H1 (cell line): ENCODE measurements around the gene CD276. TPM values are rescaled to one million over a fixed set of nuclear protein-coding genes. Genes with fewer than 3 reads are reported as not detected.

ENCODE experiments used
- CTCF ChIA-PET: fragments of 300-600 bp; sonication (Branson Sonifier 250); formaldehyde crosslinking; loops from one replicate; lab custom pipeline; 2021; ENCODE audit not compliant: partially characterized antibody; lab: Charles Lee
- POLR2A ChIA-PET: fragments of 300-600 bp; sonication (Branson Sonifier 250); formaldehyde crosslinking; loops from one replicate; lab custom pipeline; 2021; ENCODE audit warnings: inconsistent platforms; ENCODE audit not compliant: partially characterized antibody; lab: Charles Lee
- DNase-seq, 2 experiments: peaks; one replicate each; pipeline versions ENCODE4 v3.0.0 to v3.0.0-alpha.2; 2010 to 2022; ENCODE audit warnings: low spot score in 2 of 2, low read depth in 1 of 2, mixed read lengths in 1 of 2
- FAIRE-seq: peaks from 2 replicates; lab custom pipeline; 2011; peaks lifted over from hg19 to GRCh38; lab: Jason Lieb, UNC
- H2AFZ ChIP-seq: 2 replicates; pipeline ENCODE4 v1.8.1; 2012; ENCODE audit warnings: low read length, inconsistent platforms
- H2AK5ac ChIP-seq: 2 replicates; pipeline ENCODE4 v1.6.1; 2013; ENCODE audit warnings: low read depth, low read length
- H2BK120ac ChIP-seq: replicated peaks from 2 replicates; pipeline ENCODE3; 2013; ENCODE audit warnings: low read depth, low read length, inconsistent platforms
- H2BK12ac ChIP-seq: 2 replicates; pipeline ENCODE4 v1.6.1; 2013; ENCODE audit warnings: low read depth, low read length
- H2BK15ac ChIP-seq: 2 replicates; pipeline ENCODE4 v1.6.1; 2013; ENCODE audit warnings: low read length
- H2BK20ac ChIP-seq: 2 replicates; pipeline ENCODE4 v1.6.1; 2013; ENCODE audit warnings: low read length
- H2BK5ac ChIP-seq: 2 replicates; pipeline ENCODE4 v1.6.1; 2013; ENCODE audit warnings: low read depth, low read length
- H3K14ac ChIP-seq: 2 replicates; pipeline ENCODE4 v1.6.1; 2013; ENCODE audit warnings: inconsistent platforms; ENCODE audit not compliant: insufficient read length
- H3K18ac ChIP-seq: 2 replicates; pipeline ENCODE4 v1.6.1; 2013; ENCODE audit warnings: low read length; ENCODE audit errors: extremely low read depth
- H3K23ac ChIP-seq: 2 replicates; pipeline ENCODE4 v1.6.1; 2013; ENCODE audit warnings: inconsistent platforms; ENCODE audit not compliant: insufficient read length
- H3K23me2 ChIP-seq: 2 replicates; pipeline ENCODE4 v1.6.1; 2013; ENCODE audit warnings: low read depth, low read length
- H3K27ac ChIP-seq: 2 replicates; pipeline ENCODE4 v1.6.1; 2011; ENCODE audit warnings: low read depth, low read length, inconsistent platforms
- H3K27me3 ChIP-seq, 4 experiments: replicated peaks in 1 of 4; 1 replicate in 1 of 4; 2 replicates in 3 of 4; pipeline versions ENCODE4 v1.6.1 to v1.8.1; 2011 to 2013; ENCODE audit warnings: low read length in 3 of 4, mild to moderate bottlenecking in 3 of 4, inconsistent platforms in 2 of 4, mixed read lengths in 2 of 4, moderate library complexity in 1 of 4; ENCODE audit not compliant: control insufficient read depth in 3 of 4, insufficient read depth in 3 of 4; ENCODE audit errors: extremely low read depth in 1 of 4
- H3K36me3 ChIP-seq, 4 experiments: 2 replicates each; pipeline versions ENCODE4 v1.6.1 to v1.8.1; 2011 to 2013; ENCODE audit warnings: mild to moderate bottlenecking in 4 of 4, low read length in 3 of 4, moderate library complexity in 2 of 4, control low read depth in 1 of 4, inconsistent platforms in 1 of 4; ENCODE audit not compliant: insufficient read depth in 4 of 4, control insufficient read depth in 2 of 4
- H3K4ac ChIP-seq: replicated peaks from 2 replicates; pipeline ENCODE3; 2013; ENCODE audit warnings: low read length, low read depth, mixed read lengths, inconsistent platforms; ENCODE audit not compliant: insufficient read length
- H3K4me1 ChIP-seq, 4 experiments: replicated peaks in 1 of 4; 1 replicate in 1 of 4; 2 replicates in 3 of 4; pipeline versions ENCODE4 v1.6.1 to v1.8.1; 2011 to 2013; ENCODE audit warnings: low read length in 3 of 4, inconsistent platforms in 2 of 4, mixed read lengths in 1 of 4; ENCODE audit not compliant: insufficient read depth in 4 of 4, control insufficient read depth in 3 of 4
- H3K4me2 ChIP-seq, 2 experiments: 2 replicates each; pipeline versions ENCODE4 v1.6.1 to v1.8.1; 2011 to 2013; ENCODE audit warnings: low read depth in 2 of 2, low read length in 2 of 2, control low read depth in 1 of 2, inconsistent platforms in 1 of 2, mild to moderate bottlenecking in 1 of 2; ENCODE audit not compliant: insufficient read depth in 1 of 2
- H3K4me3 ChIP-seq, 4 experiments: fragments of 200-600, 300-600 bp in 1 of 4; sonication (generic), shearing (Covaris generic), sonication (Bioruptor Twin) in 1 of 4; 2 replicates each; pipeline versions ENCODE4 v1.5.1 to v1.8.1; 2011 to 2016; ENCODE audit warnings: low read length in 4 of 4, low read depth in 3 of 4, control low read depth in 2 of 4, inconsistent platforms in 2 of 4, mild to moderate bottlenecking in 2 of 4, mixed read lengths in 1 of 4, moderate library complexity in 1 of 4; ENCODE audit not compliant: insufficient read depth in 2 of 4; ENCODE audit errors: extremely low read depth in 1 of 4
- H3K56ac ChIP-seq: replicated peaks from 2 replicates; pipeline ENCODE3; 2013; ENCODE audit warnings: low read depth, mild to moderate bottlenecking, mixed read lengths, low read length, inconsistent platforms; ENCODE audit not compliant: insufficient read length
- H3K79me1 ChIP-seq: 2 replicates; pipeline ENCODE4 v1.6.1; 2013; ENCODE audit warnings: low read depth, low read length, control low read depth
- H3K79me2 ChIP-seq, 2 experiments: 2 replicates each; pipeline versions ENCODE4 v1.6.1 to v1.8.1; 2012 to 2013; ENCODE audit warnings: low read length in 2 of 2, mild to moderate bottlenecking in 2 of 2, inconsistent platforms in 1 of 2; ENCODE audit not compliant: insufficient read depth in 2 of 2, control insufficient read depth in 1 of 2
- H3K9ac ChIP-seq, 4 experiments: replicated peaks in 1 of 4; 1 replicate in 1 of 4; 2 replicates in 3 of 4; pipeline versions ENCODE4 v1.6.1 to v1.8.1; 2011 to 2013; ENCODE audit warnings: low read depth in 3 of 4, low read length in 3 of 4, control low read depth in 2 of 4, mild to moderate bottlenecking in 2 of 4, moderate library complexity in 2 of 4, inconsistent platforms in 1 of 4; ENCODE audit errors: extremely low read depth in 1 of 4
- H3K9me3 ChIP-seq, 2 experiments: 2 replicates each; pipeline versions ENCODE4 v1.6.1 to v1.8.1; 2012 to 2013; ENCODE audit warnings: mild to moderate bottlenecking in 2 of 2, moderate library complexity in 2 of 2, control low read depth in 1 of 2, inconsistent platforms in 1 of 2, low read depth in 1 of 2, low read length in 1 of 2, mixed read lengths in 1 of 2; ENCODE audit not compliant: insufficient read depth in 2 of 2
- H4K20me1 ChIP-seq, 2 experiments: replicated peaks in 1 of 2; 2 replicates each; pipeline versions ENCODE3 to v1.8.1; 2011 to 2013; ENCODE audit warnings: inconsistent platforms in 2 of 2, low read length in 2 of 2, mild to moderate bottlenecking in 1 of 2; ENCODE audit not compliant: insufficient read depth in 2 of 2, control insufficient read depth in 1 of 2
- H4K5ac ChIP-seq: 2 replicates; pipeline ENCODE4 v1.6.1; 2013; ENCODE audit warnings: low read length, low read depth, mixed read lengths, inconsistent platforms; ENCODE audit not compliant: insufficient read length
- H4K8ac ChIP-seq: 2 replicates; pipeline ENCODE4 v1.8.0; 2013; ENCODE audit warnings: mild to moderate bottlenecking, moderate library complexity, low read length, inconsistent platforms; ENCODE audit not compliant: insufficient read depth; ENCODE audit errors: extremely low read depth
- H4K91ac ChIP-seq: replicated peaks from 2 replicates; pipeline ENCODE3; 2013; ENCODE audit warnings: low read length, mixed read lengths, inconsistent platforms; ENCODE audit not compliant: insufficient read length
- ATF3 ChIP-seq: IDR thresholded peaks from 2 replicates; pipeline ENCODE4 v1.6.1; 2011; ENCODE audit warnings: low read depth, mild to moderate bottlenecking, low read length; ENCODE audit not compliant: insufficient read depth
- CREB1 ChIP-seq: IDR thresholded peaks from 2 replicates; pipeline ENCODE4 v1.6.1; 2012; ENCODE audit warnings: inconsistent platforms
- E2F6 ChIP-seq: IDR thresholded peaks from 2 replicates; pipeline ENCODE4 v1.6.1; 2012; ENCODE audit warnings: inconsistent platforms
- JUN ChIP-seq: IDR thresholded peaks from 2 replicates; pipeline ENCODE4 v1.6.1; 2011; ENCODE audit warnings: low read depth, mild to moderate bottlenecking, improper control_type of control experiment, low read length
- MAX ChIP-seq: IDR thresholded peaks from 2 replicates; pipeline ENCODE4 v1.6.1; 2012; ENCODE audit warnings: inconsistent platforms
- POU5F1 ChIP-seq: IDR thresholded peaks from 2 replicates; pipeline ENCODE4 v1.6.1; 2011; ENCODE audit warnings: low read depth, mild to moderate bottlenecking, low read length, moderate library complexity
- RBBP5 ChIP-seq: IDR thresholded peaks from 2 replicates; pipeline ENCODE4 v1.7.1; 2012; ENCODE audit warnings: low read depth, mild to moderate bottlenecking, inconsistent platforms, low read length, moderate library complexity, borderline replicate concordance
- RNF2 ChIP-seq: fragments of 200-900, 300-1000 bp; sonication (generic); IDR thresholded peaks from 2 replicates; pipeline ENCODE4 v1.7.1; 2016; ENCODE audit warnings: borderline replicate concordance, low read depth, mild to moderate bottlenecking, antibody characterized with exemption, low read length; ENCODE audit not compliant: poor library complexity, severe bottlenecking; ENCODE audit errors: missing control alignments
- SP1 ChIP-seq: IDR thresholded peaks from 2 replicates; pipeline ENCODE4 v1.6.1; 2011; ENCODE audit warnings: low read depth, low read length
- TCF12 ChIP-seq: IDR thresholded peaks from 2 replicates; pipeline ENCODE4 v1.6.1; 2011; ENCODE audit warnings: low read depth, mild to moderate bottlenecking, low read length
- TEAD4 ChIP-seq: IDR thresholded peaks from 2 replicates; pipeline ENCODE4 v1.6.1; 2012; ENCODE audit warnings: low read depth, low read length, inconsistent platforms, mixed read lengths
- WGBS, 2 experiments: shearing (Covaris generic) in 1 of 2; methylation state at CpG; one replicate each; pipeline versions ENCODE4 v1.1.6 to v1.1.7; 2013 to 2015; ENCODE audit warnings: low lambda C conversion rate in 2 of 2, mixed read lengths in 2 of 2, inconsistent platforms in 1 of 2, low coverage in 1 of 2, missing lambda C conversion rate in 1 of 2; ENCODE audit not compliant: insufficient replicate concordance in 2 of 2, insufficient coverage in 1 of 2, insufficient read length in 1 of 2; ENCODE audit errors: extremely low coverage in 1 of 2, missing lambda C conversion rate in 1 of 2; 5-methylcytosine and 5-hydroxymethylcytosine counted together
- polyA plus RNA-seq, 7 experiments: library from polyadenylated mRNA; depleted of rRNA in 3 of 7; stranded (reverse) in 5 of 7; unstranded in 2 of 7; fragments of >200 nt in 5 of 7; fragments of 200-250 nt in 2 of 7; gene quantifications; 1 replicate in 5 of 7; 2 replicates in 1 of 7; 4 replicates in 1 of 7; pipeline versions ENCODE4 v1.2.1 to v1.2.3, GENCODE V29; 2011 to 2013; ENCODE audit warnings: missing spikeins in 2 of 7, mixed read lengths in 2 of 7
- total RNA-seq: library from RNA; stranded (reverse); fragmentation: NEBNext Ultra II Directional; extraction: Animal tissue kit (Norgen Biotek cat#: 25700); gene quantifications from 2 replicates; pipeline ENCODE4 v1.2.1, GENCODE V29; 2021

CD276 gene
- total and polyA plus RNA-seq, 2 of the 8 experiments (the other 6 are each of a cell fraction or from before 2014, with no cell fraction given): 156 to 158 TPM

GRCh38 chr15:73744293-73744692 is 60.1 kb downstream of the CD276 start:
- DNase-seq: no peak
- H2BK15ac ChIP-seq: no peak overlapping the region
- no peak overlapping the region for H3K9ac ChIP-seq
- H3K23ac ChIP-seq: no peak overlapping the region
- H3K27me3 ChIP-seq: no peaks in the 10 kb centered on the region; a peak in 1 of 7 replicates
- CTCF ChIA-PET: interaction anchor here (2.3 kb wide), 1 partner anchor 39 kb away, joined by 8 read pairs; no protein-coding TSS in a partner anchor
- H3K27ac ChIP-seq: no peak overlapping the region
- peaks cover 5 to 28% (median 13%) of the 10 kb centered on the region in 4 experiments for H3K4me1 ChIP-seq
- no peak overlapping the region for H2AFZ ChIP-seq
- no peak for FAIRE-seq
- H2BK5ac ChIP-seq: no peak overlapping the region
- no peak overlapping the region for H2BK120ac ChIP-seq
- H4K91ac ChIP-seq: no peak overlapping the region
- H3K56ac ChIP-seq: no peak overlapping the region
- H3K23me2 ChIP-seq: no peaks in the 10 kb centered on the region
- H4K20me1 ChIP-seq: no peaks in the 10 kb centered on the region
- no peak overlapping the region for H4K8ac ChIP-seq
- 29% methylated on average over 1 of the region's 1 CpG; no CpG with 5 or more reads in 1 of the 2 experiments for WGBS, 2 experiments
- H4K5ac ChIP-seq: no peak overlapping the region
- no peaks in the 10 kb centered on the region for H3K79me2 ChIP-seq
- POLR2A ChIA-PET: interaction anchor here (0.6 to 1.7 kb wide), 5 partner anchors 9 to 27 kb away, joined by 3 to 4 read pairs (median 3); no protein-coding TSS in a partner anchor
- H3K4me2 ChIP-seq: no peak overlapping the region
- H2AK5ac ChIP-seq: no peak overlapping the region
- no peak overlapping the region for H2BK20ac ChIP-seq
- H3K18ac ChIP-seq: no peak overlapping the region
- no peaks in the 10 kb centered on the region for H3K9me3 ChIP-seq
- no peak overlapping the region for H3K4ac ChIP-seq
- H3K4me3 ChIP-seq: no peak overlapping the region
- no peaks in the 10 kb centered on the region for H3K79me1 ChIP-seq
- no peak overlapping the region for H3K14ac ChIP-seq
- no peaks in the 10 kb centered on the region for H3K36me3 ChIP-seq
- H2BK12ac ChIP-seq: no peak overlapping the region
- TF ChIP-seq MAX (peak; percentile 82), TEAD4 (peak; percentile 22; the same call in 1 of the 2 replicates), E2F6 (peak; percentile 41; the same call in 1 of the 2 replicates), RBBP5 (no peak), TCF12 (no peak), CREB1 (no peak), JUN (no peak), POU5F1 (no peak), SP1 (no peak), RNF2 (no peak), ATF3 (no peak)
